Neutrophil (primary cell): ENCODE results near the gene DENND1A.

Source experiments
- H3K27ac ChIP-seq: fragments of 200-600 bp; sonication (generic); 2 replicates; pipeline ENCODE4 v1.5.1; 2016; ENCODE audit warnings: mild to moderate bottlenecking, moderate library complexity
- H3K27me3 ChIP-seq: fragments of 200-600 bp; sonication (generic); 2 replicates; pipeline ENCODE4 v1.6.0; 2016; ENCODE audit warnings: mild to moderate bottlenecking
- H3K36me3 ChIP-seq: fragments of 200-600 bp; sonication (generic); 2 replicates; pipeline ENCODE4 v1.5.1; 2017
- H3K4me1 ChIP-seq, 2 experiments: fragments of 200-600 bp in 1 of 2; sonication (generic) in 1 of 2; 1 replicate in 1 of 2; 2 replicates in 1 of 2; pipeline versions ENCODE4 v1.5.1 to v1.6.1; 2013 to 2016; ENCODE audit warnings: low read depth in 1 of 2, low read length in 1 of 2, mild to moderate bottlenecking in 1 of 2, moderate library complexity in 1 of 2; ENCODE audit not compliant: control insufficient read depth in 1 of 2, insufficient read depth in 1 of 2
- H3K4me3 ChIP-seq, 2 experiments: fragments of 200-600 bp in 1 of 2; sonication (generic) in 1 of 2; 1 replicate in 1 of 2; 2 replicates in 1 of 2; pipeline ENCODE4 v1.5.1; 2013 to 2016; ENCODE audit warnings: low read depth in 1 of 2, low read length in 1 of 2, mild to moderate bottlenecking in 1 of 2, moderate library complexity in 1 of 2
- H3K9me3 ChIP-seq: fragments of 200-600 bp; sonication (generic); 2 replicates; pipeline ENCODE4 v1.5.1; 2016
- CTCF ChIP-seq: fragments of 200-600 bp; sonication (generic); IDR thresholded peaks from 2 replicates; pipeline ENCODE4 v1.5.1; 2016; ENCODE audit warnings: antibody characterized with exemption

The DENND1A gene

DNA sequence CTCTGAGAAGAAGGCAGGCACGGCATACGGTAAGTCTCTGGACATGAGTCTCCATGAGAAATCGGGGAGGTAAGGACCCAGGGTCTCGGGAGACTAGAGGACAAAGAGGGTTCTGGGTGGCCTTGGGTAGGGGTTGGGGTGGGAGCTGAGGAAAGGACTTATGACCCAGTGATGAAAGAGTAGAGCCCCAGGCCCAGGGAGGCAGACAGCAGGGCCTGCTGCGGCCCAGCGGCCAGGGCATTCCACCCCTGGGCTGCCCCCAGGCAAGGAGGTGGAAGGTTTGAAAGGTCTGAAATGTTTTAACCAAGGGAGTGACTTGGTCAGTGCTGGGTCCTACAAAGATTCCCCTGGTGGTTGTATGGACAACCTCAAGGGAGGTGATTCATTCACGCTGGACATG lies 484.8 kb downstream of the DENND1A start:
- peaks cover 34% of the 10 kb centered on the region for H3K36me3 ChIP-seq
- no peak overlapping the region for H3K27ac ChIP-seq
- no peaks in the 10 kb centered on the region for H3K9me3 ChIP-seq
- TF ChIP-seq CTCF = no peak
- no peaks in the 10 kb centered on the region for H3K27me3 ChIP-seq
- H3K4me3 ChIP-seq = no peak overlapping the region
- H3K4me1 ChIP-seq = no peaks in the 10 kb centered on the region

GRCh38 chr9:123441769-123442168 lies 488.2 kb downstream of the DENND1A start:
- no peaks in the 10 kb centered on the region for H3K4me1 ChIP-seq
- H3K36me3 ChIP-seq = peaks cover 56% of the 10 kb centered on the region
- no peak overlapping the region for H3K27ac ChIP-seq
- no peaks in the 10 kb centered on the region for H3K27me3 ChIP-seq
- TF ChIP-seq CTCF = no peak
- no peaks in the 10 kb centered on the region for H3K9me3 ChIP-seq
- H3K4me3 ChIP-seq = no peak overlapping the region

DNA sequence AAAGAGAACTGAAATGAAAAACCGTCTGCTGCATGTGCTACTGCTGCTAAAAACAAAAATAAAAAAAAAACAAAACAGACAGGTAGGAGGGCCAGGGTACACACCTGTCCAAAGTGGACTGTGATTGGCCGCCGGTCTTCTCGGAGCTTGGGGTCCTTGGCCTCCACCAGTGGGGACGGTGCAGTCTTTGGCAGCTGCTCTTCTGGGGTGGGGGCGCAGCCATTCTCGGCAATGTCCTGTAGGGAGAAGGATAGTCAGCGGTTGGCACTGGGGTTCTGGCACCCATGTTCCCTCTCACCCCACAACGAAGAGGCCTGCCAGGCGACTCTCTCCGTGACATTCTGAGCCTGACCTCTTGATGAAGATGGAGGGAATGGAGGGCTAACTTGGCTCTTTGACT lies 489.7 kb downstream of the DENND1A start:
- no peak overlapping the region for H3K27ac ChIP-seq

DNA sequence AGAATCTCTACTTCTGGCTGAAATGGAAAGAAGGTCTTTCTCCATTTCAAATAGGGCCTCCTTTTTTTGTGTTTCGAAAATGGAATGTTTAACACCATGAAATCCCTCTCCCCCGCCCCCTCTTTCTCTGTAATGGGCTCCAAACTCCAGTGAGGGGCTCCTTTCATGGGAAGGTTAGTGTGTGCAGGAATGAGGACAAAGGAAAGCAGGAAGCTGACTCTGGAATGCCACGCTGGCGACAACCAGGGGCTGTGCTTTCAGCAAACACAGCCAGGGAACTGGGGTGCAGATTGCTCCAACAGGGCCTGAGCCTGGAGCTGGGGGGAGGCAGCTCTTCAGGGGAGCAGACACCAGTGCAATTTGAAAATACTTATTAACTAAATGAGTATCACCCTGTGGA lies 491.1 kb downstream of the DENND1A start:
- no peak overlapping the region for H3K4me3 ChIP-seq
- H3K9me3 ChIP-seq = no peaks in the 10 kb centered on the region
- H3K36me3 ChIP-seq = peaks cover 67% of the 10 kb centered on the region
- no peak overlapping the region for H3K27ac ChIP-seq
- H3K4me1 ChIP-seq = no peaks in the 10 kb centered on the region
- TF ChIP-seq CTCF = no peak
- H3K27me3 ChIP-seq = no peaks in the 10 kb centered on the region

More for the DNA sequence above, 489.7 kb downstream of the DENND1A start:
- Histone ChIP-seq H3K27me3 (no peaks in the 10 kb centered on the region), H3K36me3 (peaks cover 58% of the 10 kb centered on the region), H3K9me3 (no peaks in the 10 kb centered on the region), H3K4me3 (no peak overlapping the region), H3K4me1 (no peaks in the 10 kb centered on the region)
- no peak for TF ChIP-seq CTCF

GRCh38 chr9:123438321-123438720 lies 491.6 kb downstream of the DENND1A start:
- Histone ChIP-seq H3K27ac (no peak overlapping the region), H3K27me3 (no peaks in the 10 kb centered on the region), H3K36me3 (peaks cover 70% of the 10 kb centered on the region), H3K9me3 (no peaks in the 10 kb centered on the region), H3K4me1 (no peaks in the 10 kb centered on the region), H3K4me3 (no peak overlapping the region)
- no peak for TF ChIP-seq CTCF

GRCh38 chr9:123437201-123437600 lies 492.7 kb downstream of the DENND1A start:
- H3K27ac ChIP-seq = no peak overlapping the region
- H3K4me1 ChIP-seq = no peaks in the 10 kb centered on the region
- no peak for TF ChIP-seq CTCF
- no peaks in the 10 kb centered on the region for H3K27me3 ChIP-seq
- H3K36me3 ChIP-seq = peaks cover 81% of the 10 kb centered on the region
- H3K4me3 ChIP-seq = no peak overlapping the region
- H3K9me3 ChIP-seq = no peaks in the 10 kb centered on the region
